HG02852 (cell line): ENCODE data around the gene MACROD2.
A peak's percentile ranks its signal among the peaks of the same experiment; 100 is the strongest.

Experiments used
- ATAC-seq: cut with Tn5 transposase; IDR thresholded peaks from one replicate; pipeline ENCODE4 v1.9.1; 2021; ENCODE audit warnings: mild to moderate bottlenecking, moderate library complexity; ENCODE audit not compliant: unreplicated experiment

MACROD2 gene

DNA sequence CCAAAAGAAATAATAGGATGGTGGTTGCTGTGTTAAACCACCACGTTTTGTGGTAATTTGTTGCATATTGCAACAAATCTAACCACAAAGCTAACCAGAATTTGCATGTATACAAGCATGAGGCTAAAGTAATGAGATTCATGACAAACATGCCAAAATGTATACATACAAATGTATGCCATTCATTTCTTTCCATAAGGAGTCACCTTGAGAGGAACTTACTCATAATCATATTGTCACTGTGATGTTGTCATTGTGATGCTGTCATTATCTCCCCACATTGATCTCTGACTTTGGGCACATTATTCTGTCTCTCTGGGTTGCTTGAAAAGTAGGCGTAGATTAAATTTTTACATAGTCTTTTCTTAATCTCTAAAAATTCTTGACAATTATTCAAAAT, 1228.9 kb downstream of the MACROD2 start:
- ATAC-seq: no peak

DNA sequence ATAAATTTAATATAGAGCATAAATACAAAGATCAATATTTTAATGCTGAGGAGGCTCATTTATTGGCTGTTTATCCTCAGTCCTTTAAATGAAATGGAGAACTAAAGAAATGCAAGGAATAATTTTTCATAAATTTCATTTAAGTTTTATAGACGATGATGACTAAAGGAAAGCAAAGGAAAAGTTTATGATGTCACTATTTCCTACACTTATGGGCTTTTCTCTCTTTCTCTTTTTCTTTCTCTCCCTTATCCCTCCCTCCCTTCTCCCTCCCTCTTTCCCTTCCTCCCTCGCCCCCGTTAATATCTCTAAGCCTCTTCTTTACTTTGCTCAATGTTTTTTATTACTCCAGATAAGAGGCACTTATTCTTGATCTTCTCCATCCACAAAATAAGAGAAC, 1231.8 kb downstream of the MACROD2 start:
- ATAC-seq: no peak

DNA sequence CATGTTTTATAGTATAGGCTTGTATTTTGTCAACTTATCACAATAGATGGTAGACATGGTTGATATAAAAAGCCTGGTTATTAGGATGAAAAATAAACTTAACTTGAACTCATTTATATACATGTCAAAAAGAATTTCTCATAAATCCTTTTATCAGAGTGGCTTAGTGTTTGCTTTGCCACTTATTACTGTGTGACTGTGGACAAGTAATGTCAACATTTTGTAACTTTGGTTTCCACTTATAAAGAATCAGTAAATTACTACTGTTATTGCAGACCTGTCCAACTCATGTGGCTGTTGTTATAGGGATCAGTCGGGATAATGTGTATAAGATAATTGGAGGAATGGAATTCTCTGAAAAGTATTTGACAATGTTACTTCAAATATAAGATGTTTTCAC, 1236.9 kb downstream of the MACROD2 start:
- ATAC-seq: no peak

DNA sequence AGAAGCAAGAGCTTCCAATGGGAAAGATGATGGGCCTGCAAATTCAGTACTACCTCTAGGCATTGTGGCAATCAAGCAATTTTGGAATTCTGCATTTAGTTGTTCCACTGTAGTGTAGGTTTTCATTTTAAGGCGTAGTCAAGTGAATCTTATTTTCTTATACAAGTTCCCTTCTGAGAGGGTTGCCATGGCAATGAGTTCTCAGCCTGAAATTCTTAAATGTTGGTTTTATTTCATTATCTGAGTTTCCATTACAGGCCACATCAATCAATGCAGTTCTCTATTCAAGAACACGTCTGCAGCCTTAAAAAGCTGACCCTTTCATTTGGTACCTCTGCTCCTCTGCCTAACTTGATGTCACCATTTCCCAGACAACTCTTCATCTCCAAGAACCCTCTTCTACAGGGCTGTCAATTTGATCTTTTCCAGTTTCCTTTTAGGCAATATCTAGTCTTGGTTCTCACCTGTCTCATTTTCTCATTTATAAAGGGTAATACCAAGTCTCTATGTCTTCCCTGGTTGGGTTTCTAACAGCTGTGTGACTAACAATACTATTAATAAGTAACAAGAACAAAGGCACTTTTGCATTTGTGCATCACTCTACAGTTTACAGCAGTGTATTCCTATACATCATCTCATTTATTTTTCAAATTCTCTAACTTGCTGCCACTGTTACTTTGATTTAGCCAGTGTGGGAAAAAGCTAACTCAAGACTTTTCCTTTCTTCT, 1240.3 kb downstream of the MACROD2 start:
- no peak for ATAC-seq

DNA sequence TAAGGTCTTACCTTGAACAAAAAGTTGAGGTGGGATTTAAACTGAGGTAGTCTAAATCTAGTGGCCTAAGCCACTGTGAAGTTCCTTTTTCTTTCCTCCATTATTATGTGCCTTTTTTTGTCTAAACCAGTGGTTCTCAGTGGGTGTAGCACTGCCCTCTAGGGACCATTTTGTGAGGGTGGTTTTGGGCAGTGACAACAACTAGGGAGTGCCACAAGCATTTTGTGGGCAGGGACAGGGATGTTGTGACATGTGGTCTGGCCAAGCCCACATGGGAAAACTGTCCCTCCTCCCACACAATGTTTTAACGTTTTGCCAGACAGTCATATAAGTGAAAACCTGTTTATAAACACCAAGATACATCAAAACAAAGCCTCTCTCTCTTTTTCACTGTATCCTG, 1241.5 kb downstream of the MACROD2 start:
- ATAC-seq: peak; percentile 81

DNA sequence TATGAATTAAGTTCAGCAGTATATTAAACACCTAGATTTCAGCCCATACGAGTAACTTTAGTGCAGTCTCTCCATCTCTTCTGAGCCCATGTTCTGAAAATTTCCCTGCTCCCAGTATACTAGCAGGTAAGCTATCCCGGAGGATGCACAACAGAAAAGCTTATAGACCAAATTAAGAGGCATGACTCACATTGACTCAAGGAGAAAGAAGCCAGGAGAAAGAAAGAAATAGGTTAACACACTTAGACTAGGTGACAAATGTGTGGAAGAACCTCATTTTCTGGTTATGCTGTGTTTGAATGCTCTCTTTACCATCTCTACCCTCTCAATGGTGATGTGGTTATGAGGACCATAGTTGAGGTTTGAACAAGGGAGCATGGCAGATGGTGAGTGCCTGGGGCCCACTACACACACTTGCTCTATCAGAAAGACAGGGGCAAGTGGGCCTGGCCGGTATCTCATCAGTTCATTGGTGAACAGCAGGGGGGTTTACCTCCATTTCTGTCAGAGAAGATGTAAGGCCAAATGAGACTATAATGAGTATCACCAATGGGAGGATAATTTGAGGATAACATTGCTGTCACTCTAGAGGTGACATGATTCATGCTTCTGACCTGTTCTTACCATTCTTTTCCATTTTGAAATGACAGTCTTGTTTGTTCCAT, 1244.4 kb downstream of the MACROD2 start:
- no peak for ATAC-seq

DNA sequence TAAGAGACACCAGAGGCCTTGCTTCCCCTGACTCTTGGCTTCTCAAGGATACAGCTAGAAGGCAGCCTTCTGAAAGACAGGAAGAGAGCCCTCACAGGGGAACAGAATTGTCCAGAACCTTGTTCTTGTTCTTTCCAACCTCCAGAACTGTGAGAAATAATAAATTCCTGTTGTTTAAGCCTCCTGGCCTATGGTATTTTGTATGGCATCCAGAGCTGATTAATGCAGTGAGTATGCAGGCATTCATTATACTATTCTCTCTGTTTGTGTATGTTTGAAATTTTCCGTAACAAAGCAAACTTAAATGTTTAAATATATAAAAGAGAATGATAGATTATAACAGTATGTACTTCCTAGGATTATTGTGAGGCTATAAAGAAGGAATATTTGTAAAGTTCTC, 1245.5 kb downstream of the MACROD2 start:
- ATAC-seq: no peak

DNA sequence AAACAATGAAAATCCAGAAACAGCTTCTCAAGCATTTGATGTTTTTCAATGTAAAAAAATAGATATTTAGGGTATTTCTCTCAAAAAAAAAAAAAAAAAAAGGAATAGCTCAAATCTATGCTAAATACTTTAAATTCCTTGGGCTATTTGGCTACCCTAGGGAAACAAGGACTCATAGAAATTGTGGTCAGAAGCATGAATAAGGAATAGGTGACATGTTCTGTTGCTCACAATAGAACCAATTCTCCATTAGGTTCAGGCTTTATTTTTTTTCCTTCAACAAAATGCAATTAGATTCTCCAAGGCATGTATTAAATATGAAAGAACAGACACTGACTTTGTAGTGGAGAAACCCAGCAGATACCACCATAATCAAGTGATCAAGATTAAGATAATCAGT, 1246.4 kb downstream of the MACROD2 start:
- ATAC-seq: no peak

DNA sequence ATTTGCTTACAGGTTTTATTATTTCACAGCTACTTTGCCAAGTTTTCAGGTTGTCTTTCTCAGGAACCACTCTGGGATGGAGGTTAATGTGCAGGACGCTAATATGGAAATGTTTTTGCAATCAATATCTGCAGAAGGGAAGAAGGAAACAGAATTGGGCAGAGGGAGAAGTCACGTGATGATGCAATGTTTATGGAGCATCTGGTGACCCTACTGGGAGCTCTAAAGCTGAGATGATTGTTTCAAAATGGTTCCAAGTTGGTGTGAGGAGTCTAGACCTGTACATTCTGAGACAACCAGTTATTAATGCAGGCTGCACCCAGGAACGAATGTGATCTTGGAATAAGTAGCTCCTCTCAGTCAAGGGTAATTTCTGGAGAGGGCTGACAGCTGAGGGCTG, 1247.5 kb downstream of the MACROD2 start:
- no peak for ATAC-seq

DNA sequence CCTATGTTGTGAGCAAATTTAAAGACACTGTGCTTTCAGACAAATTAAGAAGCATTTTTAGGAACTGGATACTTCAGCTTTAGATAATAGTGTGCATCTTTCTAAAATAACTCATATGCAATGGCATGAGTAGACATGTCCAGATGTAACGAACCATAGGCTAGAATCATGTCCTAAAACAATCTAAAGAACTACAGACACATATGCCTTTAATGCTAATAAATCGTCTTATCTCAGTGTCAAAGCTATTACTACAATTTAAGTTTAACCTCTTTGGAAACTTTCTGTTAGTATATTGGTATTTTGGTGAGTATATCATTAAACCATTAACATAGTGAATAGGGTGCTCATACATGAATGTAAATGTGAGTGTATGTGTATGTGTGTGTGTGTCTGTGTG, 1250.6 kb downstream of the MACROD2 start:
- ATAC-seq: no peak

DNA sequence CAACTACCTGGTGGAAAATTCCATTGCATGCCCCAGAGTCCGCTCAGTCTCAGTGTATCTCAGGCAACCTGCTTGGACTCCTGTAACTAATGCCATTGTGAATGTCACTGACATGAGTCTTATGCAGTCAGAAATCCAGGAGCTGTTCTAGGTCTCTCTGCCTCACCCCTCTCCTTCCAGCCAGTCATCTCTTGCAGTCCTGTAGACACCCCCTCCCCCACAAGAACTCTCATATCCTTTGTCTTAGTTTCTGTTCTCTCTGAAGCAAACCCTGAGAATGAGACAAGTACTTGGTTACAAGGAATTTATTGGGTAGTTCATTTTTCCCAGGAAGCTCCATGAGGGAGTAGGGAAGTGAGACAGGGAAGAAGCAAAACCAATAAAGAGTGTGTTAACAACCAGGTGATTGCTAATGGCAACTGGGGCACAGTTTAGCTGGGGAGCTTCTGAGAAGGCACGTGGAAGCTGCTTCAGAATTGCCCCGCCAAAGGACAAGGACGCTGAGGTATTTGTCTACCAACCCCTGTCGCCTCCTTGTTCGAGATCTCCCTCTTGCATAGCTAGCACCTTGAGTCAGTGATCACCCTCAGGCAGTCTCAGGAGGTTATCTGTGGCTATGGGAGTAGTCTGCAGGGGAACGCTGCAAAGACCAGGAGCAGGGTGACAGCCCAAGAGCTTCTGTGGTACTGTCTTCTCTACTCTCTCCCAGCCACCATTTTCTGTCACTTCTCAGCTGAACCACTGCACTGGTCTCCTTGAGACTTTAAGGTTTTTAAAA, 1253.5 kb downstream of the MACROD2 start:
- ATAC-seq: peak; percentile 95

DNA sequence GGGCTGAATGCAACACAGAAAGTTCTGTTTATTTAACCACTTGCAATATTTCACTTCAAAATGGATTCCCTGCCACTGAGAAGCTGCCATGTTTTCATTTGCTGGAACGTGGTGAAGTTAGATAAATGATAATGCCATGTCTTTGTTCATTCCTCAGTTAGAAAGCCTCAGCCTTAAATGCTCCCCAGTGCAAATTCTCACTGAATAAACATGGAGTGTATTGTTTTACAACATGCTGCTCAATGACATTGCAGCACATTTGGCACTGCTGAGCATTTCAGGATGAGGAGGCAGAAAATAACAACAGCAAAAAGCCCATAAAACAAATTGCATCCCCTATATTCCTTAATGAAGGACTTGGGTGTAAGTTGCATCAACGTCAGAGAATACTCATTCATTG, 1255.9 kb downstream of the MACROD2 start:
- no peak for ATAC-seq

DNA sequence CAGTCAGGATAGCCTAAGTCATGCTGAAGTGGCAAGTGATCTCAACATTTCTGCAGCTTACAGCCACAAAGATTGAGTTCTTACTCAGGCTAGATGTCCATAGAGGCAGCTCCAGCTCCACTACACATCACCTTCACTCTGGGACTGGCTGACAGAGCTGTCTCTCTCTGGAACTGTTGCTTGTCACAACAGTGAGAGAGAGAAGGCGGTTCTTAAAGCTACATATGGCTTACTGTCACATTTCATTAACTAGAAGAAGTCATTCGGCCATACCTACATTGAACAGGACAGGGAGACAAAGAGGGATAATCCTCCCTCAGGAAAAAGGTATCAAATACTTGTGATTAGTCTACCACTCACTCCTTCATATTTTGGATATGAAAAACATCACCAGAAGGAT, 1257.0 kb downstream of the MACROD2 start:
- ATAC-seq: no peak

DNA sequence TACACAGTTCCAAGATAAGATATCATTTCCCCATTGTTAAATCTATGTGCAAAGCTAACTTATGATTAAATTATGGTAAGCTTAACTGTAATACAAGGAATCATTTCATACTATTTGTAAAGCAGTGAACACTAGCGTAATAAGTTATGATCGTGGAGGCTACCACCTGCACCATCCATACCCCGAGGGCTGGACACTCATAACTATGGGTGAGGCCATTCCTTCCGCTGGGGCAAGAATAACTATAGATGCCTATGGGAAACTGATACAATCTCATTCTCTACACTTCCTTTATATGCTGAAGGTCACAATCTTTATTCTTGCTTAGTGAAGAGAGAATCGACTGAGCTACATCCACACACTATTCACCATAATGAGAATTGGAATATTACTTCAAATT, 1258.1 kb downstream of the MACROD2 start:
- no peak for ATAC-seq

DNA sequence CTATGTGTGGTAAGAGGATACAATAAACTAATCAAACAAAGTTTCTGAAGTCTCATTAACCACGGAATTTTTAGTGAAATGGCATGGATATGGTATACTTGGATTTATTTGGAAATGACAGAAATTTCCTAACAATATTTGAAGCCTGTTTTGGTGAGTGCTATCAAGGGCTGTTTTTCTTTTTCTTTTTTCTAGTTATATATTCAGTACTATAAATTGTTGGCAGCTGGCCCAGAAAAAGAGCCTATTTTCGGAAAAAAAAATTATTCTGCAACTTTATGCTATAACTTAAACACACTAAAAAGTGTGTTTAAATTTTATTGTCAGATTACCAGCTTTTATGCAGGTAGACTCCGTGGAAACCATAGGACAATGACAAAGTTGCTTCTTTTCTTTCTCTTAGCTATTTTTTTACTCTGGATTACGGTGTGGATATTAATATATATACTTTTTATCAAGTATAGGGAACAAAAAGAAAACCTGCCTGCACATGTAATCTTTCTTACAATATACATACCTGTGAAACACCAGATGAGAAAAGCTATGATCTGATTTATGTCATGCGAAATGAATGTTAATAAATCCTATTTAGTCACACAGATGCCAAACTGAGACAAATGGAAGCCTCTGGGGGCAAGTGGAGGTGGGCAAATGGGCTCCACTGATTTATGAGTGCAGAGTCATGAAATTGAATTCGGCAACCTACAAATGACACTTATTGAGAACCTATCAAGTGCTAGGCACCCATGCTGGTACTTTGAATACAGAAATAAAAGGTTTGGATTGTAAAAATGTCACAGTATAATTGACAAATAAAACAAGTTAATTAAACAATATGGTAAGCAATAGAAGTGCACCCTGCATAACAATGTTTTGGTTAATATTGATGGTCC, 1261.6 kb downstream of the MACROD2 start:
- no peak for ATAC-seq

DNA sequence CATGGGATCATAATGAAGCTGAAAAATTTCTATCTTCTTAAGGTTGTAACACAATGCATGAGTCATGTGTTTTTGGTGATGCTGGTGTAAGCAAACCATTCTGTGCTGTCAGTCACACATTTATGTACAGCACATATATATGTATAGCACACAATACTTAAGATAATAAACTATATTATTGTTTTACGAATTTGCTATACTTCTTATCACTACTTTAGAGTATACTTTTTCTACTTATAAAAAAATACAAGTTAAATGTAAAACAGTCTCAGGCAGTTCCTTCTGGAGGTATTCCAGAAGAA, 1262.2 kb downstream of the MACROD2 start:
- ATAC-seq: no peak

DNA sequence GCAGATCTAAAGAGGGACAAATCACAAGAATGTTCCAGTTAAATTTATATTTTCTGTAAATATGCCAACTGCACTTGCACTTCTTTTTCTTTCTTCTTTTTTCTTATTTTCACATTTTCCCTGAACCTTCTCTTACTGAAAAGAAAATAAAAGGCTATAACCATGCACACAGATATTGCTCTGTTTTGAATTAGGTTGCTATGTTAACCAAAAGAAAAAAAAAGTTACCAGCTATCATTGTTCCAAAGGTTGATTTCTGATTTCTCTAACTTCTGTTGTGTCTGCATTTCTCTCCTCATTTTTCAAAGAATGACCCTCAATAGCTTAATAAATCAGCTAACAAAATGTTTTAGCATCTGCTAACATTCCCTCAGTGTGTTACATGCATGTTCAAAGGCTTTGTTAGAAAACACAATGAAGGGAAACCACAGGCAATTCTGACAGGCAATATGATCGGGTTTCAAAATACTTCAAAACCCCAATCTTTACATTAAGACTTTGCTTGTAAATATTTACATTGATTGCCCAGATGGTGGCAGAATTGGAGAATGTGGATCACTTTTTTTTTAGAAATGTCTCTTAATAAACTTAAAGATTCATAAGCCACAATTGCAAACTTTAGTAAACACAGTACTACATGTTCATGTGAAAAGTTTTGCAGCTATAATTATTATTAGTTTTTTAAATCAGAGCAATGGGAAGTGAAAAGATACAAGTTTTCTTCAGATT, 1270.4 kb downstream of the MACROD2 start:
- no peak for ATAC-seq

DNA sequence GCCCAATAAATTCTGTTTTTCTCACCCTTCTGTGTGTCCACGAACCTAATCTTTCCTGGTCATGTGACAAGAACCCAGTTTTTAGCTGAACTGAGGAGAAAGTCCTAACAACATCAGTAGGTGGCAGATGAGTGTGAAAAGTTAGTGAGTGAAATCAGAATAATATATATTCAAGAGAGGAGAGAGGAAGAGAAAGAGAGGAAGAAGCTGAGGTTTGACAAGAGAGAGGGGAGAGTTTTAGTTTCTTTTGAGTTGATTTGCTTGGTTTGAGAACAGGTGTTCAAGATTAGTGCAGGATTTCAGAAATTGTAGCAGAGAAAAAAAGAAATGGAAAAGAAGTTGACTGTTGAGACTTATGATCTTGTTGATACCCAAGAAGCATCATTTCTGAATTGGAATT, 1272.6 kb downstream of the MACROD2 start:
- peak; percentile 71 for ATAC-seq

DNA sequence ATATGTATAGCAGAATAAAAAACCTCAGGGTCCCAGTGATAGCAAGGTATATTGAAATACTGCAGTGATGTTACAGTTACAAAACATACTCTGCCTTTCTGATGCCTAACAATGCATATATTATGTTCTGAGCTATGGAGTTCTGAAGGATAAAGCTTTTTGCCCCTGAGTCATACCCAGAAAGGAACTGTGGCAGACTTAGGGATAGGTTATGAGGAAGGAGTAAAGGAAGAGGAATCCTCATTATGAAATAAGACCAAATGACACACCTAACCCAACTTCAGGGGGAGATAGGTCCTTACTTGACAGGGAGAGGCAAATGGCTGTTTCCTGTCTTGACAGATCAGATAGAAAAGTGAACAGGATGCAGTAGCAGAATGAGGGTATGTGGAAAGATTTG, 1282.7 kb downstream of the MACROD2 start:
- ATAC-seq: no peak

DNA sequence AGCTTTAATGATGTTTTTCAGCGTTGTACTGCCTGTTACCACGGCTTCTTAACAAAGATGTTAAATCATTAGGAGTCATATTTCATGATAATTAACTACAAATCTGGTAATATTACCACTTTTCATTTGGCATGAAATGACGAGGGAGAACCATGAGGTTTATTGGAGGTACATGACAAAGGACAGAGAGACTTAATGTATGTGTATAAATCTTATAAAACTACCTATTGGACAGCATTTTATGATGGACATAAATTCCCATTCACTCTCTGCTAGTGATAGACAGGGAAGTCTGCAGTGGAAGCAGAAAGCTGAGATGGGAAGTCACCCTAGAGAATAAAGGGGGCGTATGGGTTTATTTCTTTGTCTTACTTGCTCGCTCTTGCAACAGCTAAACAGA, 1292.0 kb downstream of the MACROD2 start:
- ATAC-seq: no peak

DNA sequence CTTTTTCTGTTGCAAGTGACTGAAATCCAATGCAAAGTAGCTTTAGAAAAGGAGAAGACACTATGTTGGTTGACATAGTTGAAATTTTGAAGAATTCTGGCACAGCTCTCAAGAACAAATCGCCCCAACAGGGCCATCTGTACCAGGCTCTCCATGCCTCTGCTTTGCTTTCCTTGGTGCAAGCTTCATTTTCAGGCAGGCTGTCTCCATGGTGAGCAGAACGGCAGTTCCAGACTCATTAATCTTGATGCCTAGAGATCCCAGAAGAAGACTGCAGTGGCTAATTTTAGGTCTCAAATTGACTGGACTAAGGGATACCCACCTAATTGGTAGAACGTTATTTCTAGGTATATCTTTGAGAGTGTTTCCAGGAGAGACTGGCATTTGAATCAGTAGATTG, 1292.8 kb downstream of the MACROD2 start:
- no peak for ATAC-seq
